ENCODE data around the gene CASK.

GRCh38 chrX:41616935-41617334 lies 306.4 kb downstream of the CASK start:
- no peak for TF ChIP-seq POLR2A (IDR thresholded peaks at IDR 0.05)
- TF ChIP-seq, protein P1, sequence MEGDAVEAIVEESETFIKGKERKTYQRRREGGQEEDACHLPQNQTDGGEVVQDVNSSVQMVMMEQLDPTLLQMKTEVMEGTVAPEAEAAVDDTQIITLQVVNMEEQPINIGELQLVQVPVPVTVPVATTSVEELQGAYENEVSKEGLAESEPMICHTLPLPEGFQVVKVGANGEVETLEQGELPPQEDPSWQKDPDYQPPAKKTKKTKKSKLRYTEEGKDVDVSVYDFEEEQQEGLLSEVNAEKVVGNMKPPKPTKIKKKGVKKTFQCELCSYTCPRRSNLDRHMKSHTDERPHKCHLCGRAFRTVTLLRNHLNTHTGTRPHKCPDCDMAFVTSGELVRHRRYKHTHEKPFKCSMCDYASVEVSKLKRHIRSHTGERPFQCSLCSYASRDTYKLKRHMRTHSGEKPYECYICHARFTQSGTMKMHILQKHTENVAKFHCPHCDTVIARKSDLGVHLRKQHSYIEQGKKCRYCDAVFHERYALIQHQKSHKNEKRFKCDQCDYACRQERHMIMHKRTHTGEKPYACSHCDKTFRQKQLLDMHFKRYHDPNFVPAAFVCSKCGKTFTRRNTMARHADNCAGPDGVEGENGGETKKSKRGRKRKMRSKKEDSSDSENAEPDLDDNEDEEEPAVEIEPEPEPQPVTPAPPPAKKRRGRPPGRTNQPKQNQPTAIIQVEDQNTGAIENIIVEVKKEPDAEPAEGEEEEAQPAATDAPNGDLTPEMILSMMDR (IDR thresholded peaks at IDR 0.05), result no peak
- no peak for TF ChIP-seq POLR2AphosphoS5 (IDR thresholded peaks at IDR 0.05; ENCODE audit: insufficient read depth in 1 of 2, low read depth in 1 of 2)
